ENCODE measurements around the gene MSANTD2. TPM values are rescaled to one million over a fixed set of nuclear protein-coding genes. Genes with fewer than 3 reads are reported as not detected.

MSANTD2 gene
- 6.6 and 11.1 TPM in 2 replicates for total RNA-seq

GRCh38 chr11:124800226-124800929 lies at the start of gene MSANTD2:
Gene MSANTD2, minus strand, starts transcription at chr11:124800406. Its CDS starts 26 bp downstream, at chr11:124800380.

GRCh38 chr11:124762105-124762623 lies 38.0 kb downstream of the MSANTD2 start, which contains the start of gene ESAM:
Gene ESAM, minus strand, starts transcription at chr11:124762290. Its CDS starts 136 bp downstream, at chr11:124762154.

GRCh38 chr11:124751741-124752470 lies 48.3 kb downstream of the MSANTD2 start, which contains the start of gene VSIG2:
Gene VSIG2, minus strand, starts transcription at chr11:124752255. Its CDS starts 118 bp downstream, at chr11:124752137.

GRCh38 chr11:124739479-124740276 lies 60.5 kb downstream of the MSANTD2 start, which contains the start of gene NRGN:
Gene NRGN, plus strand, starts transcription at chr11:124739942. Its CDS starts 143 bp downstream, at chr11:124740085.

Other genes starting within 250 kb of the MSANTD2 start
- gene OR8A1, start 230.4 kb downstream of the MSANTD2 start, total RNA-seq, result not detected in 2 replicates
- gene PANX3, start 189.0 kb downstream of the MSANTD2 start, total RNA-seq, result not detected in 2 replicates
- gene TBRG1, start 177.5 kb downstream of the MSANTD2 start, total RNA-seq, result 17.6 and 22.7 TPM in 2 replicates
- 7.4 and 10.7 TPM in 2 replicates for gene SIAE, start 126.7 kb downstream of the MSANTD2 start, total RNA-seq
- 12.1 and 12.9 TPM in 2 replicates for gene SPA17, start 126.5 kb downstream of the MSANTD2 start, total RNA-seq
- 1.4 TPM in 1 of 2 replicates, not detected in the other for gene NRGN, start 60.5 kb downstream of the MSANTD2 start, total RNA-seq
- not detected in 2 replicates for gene VSIG2, start 48.2 kb downstream of the MSANTD2 start, total RNA-seq
- under 0.01 and 0.39 TPM in 2 replicates for gene ESAM, start 38.1 kb downstream of the MSANTD2 start, total RNA-seq
- 13.2 and 13.7 TPM in 2 replicates for gene ROBO3, start 65.0 kb upstream of the MSANTD2 start, total RNA-seq
- gene ROBO4, start 97.5 kb upstream of the MSANTD2 start, total RNA-seq, result 7.7 and 26.6 TPM in 2 replicates
- 0.20 TPM in 1 of 2 replicates, not detected in the other for gene HEPN1, start 118.8 kb upstream of the MSANTD2 start, total RNA-seq
- not detected in 2 replicates for gene HEPACAM, start 135.6 kb upstream of the MSANTD2 start, total RNA-seq
- 3.3 and 7.0 TPM in 2 replicates for gene CCDC15, start 153.8 kb upstream of the MSANTD2 start, total RNA-seq

Measured in subcutaneous preadipocyte (primary cell).